GM18526 (cell line): ENCODE measurements around the gene OIT3.

Source experiments
- POLR2A ChIP-seq: IDR thresholded peaks from 3 replicates; pipeline ENCODE4 v1.6.1; 2011; ENCODE audit not compliant: insufficient read length; ENCODE audit errors: extremely low read depth

OIT3 gene

GRCh38 chr10:72981882-72982529 is 88.5 kb downstream of the OIT3 start:
- TF ChIP-seq POLR2A, result no peak
